CD4-positive, CD25-positive, alpha-beta regulatory T cell (primary cell): ENCODE results near the gene FGF18. TPM values are rescaled to one million over a fixed set of nuclear protein-coding genes. Genes with fewer than 3 reads are reported as not detected.
A peak's percentile ranks its signal among the peaks of the same experiment; 100 is the strongest.

Experiments used
- ATAC-seq, 2 donors: fragments of 150-1000 bp; cut with Tn5 transposase; one replicate each; pipeline ENCODE4 v1.10.0; 2021; ENCODE audit warnings: low read depth in 2 of 2, moderate number of reproducible peaks in 2 of 2, moderate library complexity in 1 of 2
- DNase-seq, 3 donors: peaks; one replicate each; pipeline versions ENCODE4 v3.0.0 to v3.0.0-alpha.2; 2012 to 2022; ENCODE audit warnings: mixed read lengths in 1 of 3
- H3K27ac ChIP-seq: one replicate; pipeline ENCODE4 v1.7.0; 2013; ENCODE audit warnings: mild to moderate bottlenecking, low read length; ENCODE audit not compliant: insufficient read depth, poor library complexity, severe bottlenecking
- H3K27me3 ChIP-seq: one replicate; pipeline ENCODE4 v1.7.0; 2013; ENCODE audit warnings: low read length; ENCODE audit not compliant: control insufficient read depth, insufficient read depth
- H3K36me3 ChIP-seq: one replicate; pipeline ENCODE4 v1.7.0; 2013; ENCODE audit warnings: mild to moderate bottlenecking, low read length, moderate library complexity; ENCODE audit not compliant: control insufficient read depth, insufficient read depth
- H3K4me1 ChIP-seq: 2 replicates; pipeline ENCODE4 v1.7.0; 2013; ENCODE audit warnings: mild to moderate bottlenecking, low read length; ENCODE audit not compliant: insufficient read depth, control insufficient read depth, poor library complexity, severe bottlenecking
- H3K4me3 ChIP-seq: one replicate; pipeline ENCODE4 v1.7.0; 2013; ENCODE audit warnings: low read depth, mild to moderate bottlenecking, low read length, moderate library complexity
- H3K9me3 ChIP-seq, 2 experiments: 1 replicate in 1 of 2; 2 replicates in 1 of 2; pipeline ENCODE4 v1.7.0; 2013; ENCODE audit warnings: low read length in 2 of 2, mild to moderate bottlenecking in 1 of 2, moderate library complexity in 1 of 2; ENCODE audit not compliant: control insufficient read depth in 2 of 2
- H3K27ac Mint-ChIP-seq, 3 donors: one replicate each; pipeline ENCODE4 v1.8.0; 2020 to 2022; ENCODE audit warnings: mild to moderate bottlenecking in 3 of 3, mixed read lengths in 3 of 3, moderate library complexity in 2 of 3
- H3K27me3 Mint-ChIP-seq: one replicate; pipeline ENCODE4 v1.8.0; 2022; ENCODE audit warnings: mild to moderate bottlenecking, mixed read lengths
- H3K36me3 Mint-ChIP-seq: one replicate; pipeline ENCODE4 v1.8.0; 2020; ENCODE audit warnings: mixed read lengths
- H3K4me1 Mint-ChIP-seq, 4 donors: one replicate each; pipeline ENCODE4 v1.8.0; 2020 to 2022; ENCODE audit warnings: mixed read lengths in 4 of 4, mild to moderate bottlenecking in 1 of 4
- H3K4me3 Mint-ChIP-seq, 4 donors: one replicate each; pipeline ENCODE4 v1.8.0; 2020 to 2022; ENCODE audit warnings: mild to moderate bottlenecking in 4 of 4, mixed read lengths in 4 of 4, moderate library complexity in 3 of 4
- H3K9me3 Mint-ChIP-seq, 7 donors: one replicate each; pipeline ENCODE4 v1.8.0; 2020 to 2022; ENCODE audit warnings: mixed read lengths in 7 of 7, mild to moderate bottlenecking in 3 of 7, moderate library complexity in 2 of 7
- polyA plus RNA-seq, 4 donors: library from polyadenylated mRNA; unstranded; fragments of 300-500 nt; fragmentation: Illumina TruSeq; gene quantifications; one replicate each; pipeline ENCODE4 v1.2.3, GENCODE V29; 2021
- total RNA-seq: library from RNA; stranded (reverse); gene quantifications from one replicate; pipeline ENCODE4 v1.2.3, GENCODE V29; 2022

Gene FGF18
- total and polyA plus RNA-seq, 5 donors from 2014 or later: 0.18 to 0.57 TPM; not detected in 3

- H3K27ac ChIP-seq: no peak overlapping the region
- H3K9me3 Mint-ChIP-seq: no peaks in the 10 kb centered on the region
- peak overlapping the region in 2 of 4 donors; percentile 9 to 43 for H3K4me3 Mint-ChIP-seq
- no peak overlapping the region for H3K4me3 ChIP-seq
- DNase-seq (peak in 1 of 3 donors; percentile 6), ATAC-seq (no peak)
- no peaks in the 10 kb centered on the region for H3K36me3 ChIP-seq
- H3K4me1 Mint-ChIP-seq: peaks cover 0 to 14% (median 5%) of the 10 kb centered on the region in 4 donors
- peaks cover 9% of the 10 kb centered on the region for H3K4me1 ChIP-seq
- no peaks in the 10 kb centered on the region for H3K9me3 ChIP-seq
- peaks cover 58% of the 10 kb centered on the region for H3K27me3 Mint-ChIP-seq
- no peak overlapping the region for H3K27ac Mint-ChIP-seq
- H3K36me3 Mint-ChIP-seq: no peaks in the 10 kb centered on the region
- H3K27me3 ChIP-seq: peaks cover 8% of the 10 kb centered on the region
These were observed 31.2 kb downstream of the FGF18 start for GRCh38 chr5:171450423-171451331.

- no peak overlapping the region for H3K4me3 ChIP-seq
- H3K9me3 ChIP-seq: no peaks in the 10 kb centered on the region
- peaks cover 0 to 14% (median 5%) of the 10 kb centered on the region in 4 donors for H3K4me1 Mint-ChIP-seq
- peaks cover 0 to 1% (median 0%) of the 10 kb centered on the region in 7 donors for H3K9me3 Mint-ChIP-seq
- peak overlapping the region in 1 of 4 donors; percentile 43 for H3K4me3 Mint-ChIP-seq
- no peak overlapping the region for H3K27ac ChIP-seq
- no peaks in the 10 kb centered on the region for H3K36me3 ChIP-seq
- H3K4me1 ChIP-seq: peaks cover 9% of the 10 kb centered on the region
- H3K27ac Mint-ChIP-seq: no peak overlapping the region
- DNase-seq: no peak
- H3K27me3 ChIP-seq: peaks cover 8% of the 10 kb centered on the region
- H3K36me3 Mint-ChIP-seq: no peaks in the 10 kb centered on the region
- no peak for ATAC-seq
- H3K27me3 Mint-ChIP-seq: peaks cover 58% of the 10 kb centered on the region
These were observed 32.0 kb downstream of the FGF18 start for GRCh38 chr5:171451421-171451820.

GRCh38 chr5:171453056-171453725, 33.7 kb downstream of the FGF18 start:
- Histone ChIP-seq H3K27ac (no peak overlapping the region), H3K4me1 (peaks cover 9% of the 10 kb centered on the region), H3K9me3 (no peaks in the 10 kb centered on the region), H3K4me3 (no peak overlapping the region), H3K36me3 (no peaks in the 10 kb centered on the region), H3K27me3 (peaks cover 8% of the 10 kb centered on the region)
- no peak overlapping the region for H3K27ac Mint-ChIP-seq
- no peak overlapping the region for H3K4me3 Mint-ChIP-seq
- H3K4me1 Mint-ChIP-seq: peaks cover 0 to 14% (median 5%) of the 10 kb centered on the region in 4 donors
- peaks cover 47% of the 10 kb centered on the region for H3K27me3 Mint-ChIP-seq
- no peak for DNase-seq
- peaks cover 0 to 3% (median 0%) of the 10 kb centered on the region in 7 donors for H3K9me3 Mint-ChIP-seq
- no peaks in the 10 kb centered on the region for H3K36me3 Mint-ChIP-seq
- no peak for ATAC-seq

- H3K9me3 Mint-ChIP-seq: peaks cover 0 to 3% (median 0%) of the 10 kb centered on the region in 7 donors
- Histone ChIP-seq H3K27ac (no peak overlapping the region), H3K36me3 (no peaks in the 10 kb centered on the region), H3K4me1 (peaks cover 9% of the 10 kb centered on the region), H3K4me3 (no peak overlapping the region), H3K9me3 (no peaks in the 10 kb centered on the region), H3K27me3 (peaks cover 8% of the 10 kb centered on the region)
- no peak for DNase-seq
- H3K27me3 Mint-ChIP-seq: peaks cover 41% of the 10 kb centered on the region
- ATAC-seq: no peak
- no peaks in the 10 kb centered on the region for H3K36me3 Mint-ChIP-seq
- peaks cover 0 to 14% (median 5%) of the 10 kb centered on the region in 4 donors for H3K4me1 Mint-ChIP-seq
- no peak overlapping the region for H3K27ac Mint-ChIP-seq
- H3K4me3 Mint-ChIP-seq: no peak overlapping the region
These were observed 34.5 kb downstream of the FGF18 start for GRCh38 chr5:171453988-171454387.

GRCh38 chr5:171454549-171454948, 35.1 kb downstream of the FGF18 start:
- H3K4me3 Mint-ChIP-seq: no peak overlapping the region
- peaks cover 9% of the 10 kb centered on the region for H3K4me1 ChIP-seq
- H3K36me3 Mint-ChIP-seq: no peaks in the 10 kb centered on the region
- no peak overlapping the region for H3K27ac ChIP-seq
- peaks cover 0 to 14% (median 5%) of the 10 kb centered on the region in 4 donors for H3K4me1 Mint-ChIP-seq
- DNase-seq: no peak
- no peak overlapping the region for H3K27ac Mint-ChIP-seq
- no peak overlapping the region for H3K4me3 ChIP-seq
- H3K9me3 Mint-ChIP-seq: peaks cover 0 to 3% (median 0%) of the 10 kb centered on the region in 7 donors
- no peak for ATAC-seq
- H3K27me3 ChIP-seq: peaks cover 8% of the 10 kb centered on the region
- H3K36me3 ChIP-seq: no peaks in the 10 kb centered on the region
- H3K27me3 Mint-ChIP-seq: peaks cover 39% of the 10 kb centered on the region
- no peaks in the 10 kb centered on the region for H3K9me3 ChIP-seq

- no peak overlapping the region for H3K4me3 Mint-ChIP-seq
- Histone ChIP-seq H3K9me3 (no peaks in the 10 kb centered on the region), H3K27ac (no peak overlapping the region), H3K27me3 (peaks cover 4% of the 10 kb centered on the region), H3K4me3 (no peak overlapping the region), H3K4me1 (peaks cover 9% of the 10 kb centered on the region), H3K36me3 (no peaks in the 10 kb centered on the region)
- no peak for ATAC-seq
- H3K27me3 Mint-ChIP-seq: peaks cover 35% of the 10 kb centered on the region
- no peak for DNase-seq
- no peaks in the 10 kb centered on the region for H3K36me3 Mint-ChIP-seq
- no peak overlapping the region for H3K27ac Mint-ChIP-seq
- H3K4me1 Mint-ChIP-seq: peaks cover 0 to 12% (median 5%) of the 10 kb centered on the region in 4 donors
- peaks cover 0 to 3% (median 0%) of the 10 kb centered on the region in 7 donors for H3K9me3 Mint-ChIP-seq
These were observed 36.1 kb downstream of the FGF18 start for GRCh38 chr5:171455522-171455921.

GRCh38 chr5:171457208-171457981, 37.9 kb downstream of the FGF18 start:
- Histone ChIP-seq H3K27me3 (no peaks in the 10 kb centered on the region), H3K4me1 (no peaks in the 10 kb centered on the region), H3K36me3 (no peaks in the 10 kb centered on the region), H3K4me3 (no peak overlapping the region), H3K9me3 (no peaks in the 10 kb centered on the region), H3K27ac (no peak overlapping the region)
- H3K27me3 Mint-ChIP-seq: peaks cover 23% of the 10 kb centered on the region
- peaks cover 0 to 4% (median 2%) of the 10 kb centered on the region in 4 donors for H3K4me1 Mint-ChIP-seq
- H3K9me3 Mint-ChIP-seq: peaks cover 0 to 3% (median 0%) of the 10 kb centered on the region in 7 donors
- no peak overlapping the region for H3K27ac Mint-ChIP-seq
- ATAC-seq: no peak
- no peak overlapping the region for H3K4me3 Mint-ChIP-seq
- DNase-seq: no peak
- no peaks in the 10 kb centered on the region for H3K36me3 Mint-ChIP-seq
